HG03342 (cell line): ENCODE measurements around the gene RALBP1.

Source experiments
- ATAC-seq: cut with Tn5 transposase; IDR thresholded peaks from one replicate; pipeline ENCODE4 v1.9.1; 2021; ENCODE audit warnings: mild to moderate bottlenecking, moderate library complexity; ENCODE audit not compliant: unreplicated experiment

RALBP1 gene

GRCh38 chr18:9586814-9587213 lies 111.5 kb downstream of the RALBP1 start:
- ATAC-seq: no peak
